Pancreas (tissue), 10 donors: Measurements from ENCODE around the gene HNF1B. TPM values are rescaled to one million over a fixed set of nuclear protein-coding genes. Genes with fewer than 3 reads are reported as not detected.

Experiments
- ATAC-seq, 4 donors: fragments of 200-7000 bp; cut with Tn5 transposase; one replicate each; pipeline versions ENCODE4 v1.8.0 to v1.9.1; 2020; ENCODE audit warnings: mild to moderate bottlenecking in 4 of 4, moderate library complexity in 4 of 4
- DNase-seq, 6 donors: peaks; one replicate each; pipeline ENCODE4 v3.0.0-alpha.2; 2020
- FAIRE-seq: peaks from 2 replicates; lab custom pipeline; 2012; peaks lifted over from hg19 to GRCh38; lab: Jason Lieb, UNC
- H3K27ac ChIP-seq, 4 donors: fragments of 200-600 bp; sonication (generic); 1 replicate in 3 of 4; 2 replicates in 1 of 4; pipeline versions ENCODE4 v1.5.0 to v1.8.0; 2020
- H3K27me3 ChIP-seq, 4 donors: fragments of 200-600 bp; one replicate each; pipeline ENCODE4 v1.8.0; 2021
- H3K36me3 ChIP-seq, 3 donors: fragments of 200-600 bp; sonication (generic) in 1 of 3; one replicate each; pipeline versions ENCODE4 v1.5.0 to v1.8.0; 2020 to 2021
- H3K4me1 ChIP-seq, 3 donors: fragments of 200-600 bp; one replicate each; pipeline ENCODE4 v1.8.0; 2021
- H3K4me3 ChIP-seq, 4 donors: fragments of 200-600 bp; sonication (generic) in 2 of 4; one replicate each; pipeline versions ENCODE4 v1.5.0 to v1.8.0; 2020 to 2021
- H3K9me3 ChIP-seq, 4 donors: fragments of 200-600 bp; one replicate each; pipeline ENCODE4 v1.8.0; 2021
- CTCF ChIP-seq, 4 donors: fragments of 200-600 bp; sonication (generic) in 3 of 4; IDR thresholded peaks; one replicate each; pipeline versions ENCODE4 v1.5.0 to v1.8.0; 2021; ENCODE audit warnings: antibody characterized with exemption in 4 of 4
- WGBS, 2 donors: extraction: QIAGEN DNeasy Blood & Tissue Kit; methylation state at CpG; one replicate each; pipeline ENCODE4 v1.1.7; 2013; 5-methylcytosine and 5-hydroxymethylcytosine counted together
- intact Hi-C, 3 donors: fragments of 100-400 bp; cut with DNase I; formaldehyde crosslinking; loops; one replicate each; pipeline versions ENCODE4 v1.11.1 to v1.14.2; 2022
- polyA plus RNA-seq, 2 donors: library from polyadenylated mRNA; stranded (reverse); fragments of 200-250 nt; gene quantifications; one replicate each; pipeline ENCODE4 v1.2.3, GENCODE V29; 2013
- total RNA-seq, 6 donors: library from RNA; stranded (reverse); fragmentation: NEBNext Ultra II Directional in 4 of 6; extraction: Animal tissue kit (Norgen Biotek cat#: 25700) in 4 of 6; gene quantifications; one replicate each; pipeline versions ENCODE4 v1.2.1 to v1.2.4, GENCODE V29; 2021 to 2023
- donor health status: healthy with polysubstance abuse.
- donor health status: DM: no; HTN: no; CAD: no; lungs with moderate emphysema.
- donor health status: DM: no; HTN: no; CAD: no.
- donor health status: control.
- donor health status: control.
- donor health status: Bipolar disorder and iron deficiency.
- donor health status: DM: yes; HTN: yes; CAD: no.
- donor health status: DM: no; HTN: no; CAD: no.
- donor health status: DM: no; HTN: no; CAD: no.
- donor health status: DM: yes; HTN: yes; CAD: no.

The HNF1B gene
- total and polyA plus RNA-seq, 8 donors: 24.9 to 50.5 (median 33.6) TPM

GRCh38 chr17:37678036-37678435 is 66.8 kb downstream of the HNF1B start:
- DNase-seq (no peak), ATAC-seq (no peak), FAIRE-seq (no peak)
- no peak for TF ChIP-seq CTCF (IDR thresholded peaks at IDR 0.05)
- Histone ChIP-seq H3K4me1 (no peaks in the 10 kb centered on the region), H3K9me3 (no peaks in the 10 kb centered on the region), H3K4me3 (no peak overlapping the region), H3K27ac (no peak overlapping the region), H3K27me3 (no peaks in the 10 kb centered on the region), H3K36me3 (no peaks in the 10 kb centered on the region)
- intact Hi-C loops: loop anchor here in 1 of 3 donors (10.0 kb wide), 1 partner anchor 207 kb away; no protein-coding TSS in a partner anchor
- WGBS, 2 donors: 72 to 76% methylated on average over 1 of the region's 1 CpG

DNA sequence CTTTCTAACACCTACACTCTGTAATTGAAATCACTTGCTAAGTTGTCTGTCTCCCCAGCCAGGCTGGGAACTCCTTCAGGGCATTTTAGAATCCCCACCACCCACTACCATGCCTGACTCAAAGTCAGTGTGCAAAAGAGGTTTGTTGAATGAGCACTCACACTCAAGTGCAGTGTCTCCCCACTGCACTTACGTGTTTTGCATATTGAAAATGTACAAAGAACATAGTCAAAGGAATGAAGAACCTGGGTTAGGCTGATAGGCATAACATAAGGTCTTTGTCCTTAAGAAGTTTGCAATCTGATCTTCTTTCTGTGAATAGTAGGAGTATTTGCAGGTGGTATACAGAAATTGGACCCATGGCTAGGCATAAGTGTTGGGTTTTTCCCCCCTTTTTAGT is 67.8 kb downstream of the HNF1B start:
- 85 to 90% methylated on average over 1 of the region's 1 CpG for WGBS, 2 donors
- no peaks in the 10 kb centered on the region for H3K36me3 ChIP-seq
- TF ChIP-seq CTCF (IDR thresholded peaks at IDR 0.05): no peak
- no peaks in the 10 kb centered on the region for H3K27me3 ChIP-seq
- intact Hi-C loops: loop anchor here in 1 of 3 donors (10.0 kb wide), 1 partner anchor 208 kb away; no protein-coding TSS in a partner anchor
- no peak overlapping the region for H3K4me3 ChIP-seq
- no peak overlapping the region for H3K27ac ChIP-seq
- DNase-seq (no peak), FAIRE-seq (no peak), ATAC-seq (no peak)
- no peaks in the 10 kb centered on the region for H3K9me3 ChIP-seq
- H3K4me1 ChIP-seq: no peaks in the 10 kb centered on the region

- H3K4me1 ChIP-seq: no peaks in the 10 kb centered on the region
- 31 to 37% methylated on average over 7 of the region's 7 CpGs for WGBS, 2 donors
- intact Hi-C loops: loop anchor here in 1 of 3 donors (10.0 kb wide), 1 partner anchor 208 kb away; no protein-coding TSS in a partner anchor
- H3K27ac ChIP-seq: no peak overlapping the region
- ATAC-seq (peak in 1 of 4 donors; percentile 12), DNase-seq (no peak), FAIRE-seq (no peak)
- no peak for TF ChIP-seq CTCF (IDR thresholded peaks at IDR 0.05)
- no peaks in the 10 kb centered on the region for H3K9me3 ChIP-seq
- no peaks in the 10 kb centered on the region for H3K27me3 ChIP-seq
- H3K4me3 ChIP-seq: no peak overlapping the region
- H3K36me3 ChIP-seq: no peaks in the 10 kb centered on the region
Measured at GRCh38 chr17:37676115-37676925, 68.5 kb downstream of the HNF1B start.

- ATAC-seq (no peak), FAIRE-seq (no peak), DNase-seq (no peak)
- 79 to 90% methylated on average over 1 of the region's 1 CpG for WGBS, 2 donors
- Histone ChIP-seq H3K27me3 (no peaks in the 10 kb centered on the region), H3K9me3 (no peaks in the 10 kb centered on the region), H3K4me1 (no peaks in the 10 kb centered on the region), H3K27ac (no peak overlapping the region), H3K4me3 (no peak overlapping the region), H3K36me3 (no peaks in the 10 kb centered on the region)
- intact Hi-C loops: loop anchor here in 1 of 3 donors (10.0 kb wide), 1 partner anchor 210 kb away; no protein-coding TSS in a partner anchor
- no peak for TF ChIP-seq CTCF (IDR thresholded peaks at IDR 0.05)
Measured at GRCh38 chr17:37674511-37674910, 70.3 kb downstream of the HNF1B start.

GRCh38 chr17:37673386-37673785 is 71.5 kb downstream of the HNF1B start:
- no peaks in the 10 kb centered on the region for H3K36me3 ChIP-seq
- H3K9me3 ChIP-seq: no peaks in the 10 kb centered on the region
- DNase-seq (no peak), ATAC-seq (no peak), FAIRE-seq (no peak)
- no peaks in the 10 kb centered on the region for H3K4me1 ChIP-seq
- intact Hi-C loops: loop anchor here in 1 of 3 donors (10.0 kb wide), 1 partner anchor 211 kb away; no protein-coding TSS in a partner anchor
- no peaks in the 10 kb centered on the region for H3K27me3 ChIP-seq
- H3K27ac ChIP-seq: no peak overlapping the region
- WGBS, 2 donors: 97 to 98% methylated on average over 2 of the region's 2 CpGs
- H3K4me3 ChIP-seq: no peak overlapping the region
- TF ChIP-seq CTCF (IDR thresholded peaks at IDR 0.05): no peak
